HG02970 (cell line): ENCODE measurements around the gene SERPINA5.
"Not testable (repeated sequence)": the region's sequence is repeated elsewhere in the genome, so short reads cannot be mapped to it uniquely, and the experiment has no call there.

Experiments
- ATAC-seq: cut with Tn5 transposase; IDR thresholded peaks from one replicate; pipeline ENCODE4 v1.9.1; 2021; ENCODE audit warnings: mild to moderate bottlenecking, moderate library complexity, moderate number of reproducible peaks; ENCODE audit not compliant: unreplicated experiment, low FRiP score

SERPINA5 gene

GRCh38 chr14:94619297-94619696 is 38.1 kb downstream of the SERPINA5 start:
- ATAC-seq: no peak

GRCh38 chr14:94620597-94620996 is 39.4 kb downstream of the SERPINA5 start:
- no peak for ATAC-seq

GRCh38 chr14:94621358-94622134 is 40.3 kb downstream of the SERPINA5 start:
- ATAC-seq: no peak

DNA sequence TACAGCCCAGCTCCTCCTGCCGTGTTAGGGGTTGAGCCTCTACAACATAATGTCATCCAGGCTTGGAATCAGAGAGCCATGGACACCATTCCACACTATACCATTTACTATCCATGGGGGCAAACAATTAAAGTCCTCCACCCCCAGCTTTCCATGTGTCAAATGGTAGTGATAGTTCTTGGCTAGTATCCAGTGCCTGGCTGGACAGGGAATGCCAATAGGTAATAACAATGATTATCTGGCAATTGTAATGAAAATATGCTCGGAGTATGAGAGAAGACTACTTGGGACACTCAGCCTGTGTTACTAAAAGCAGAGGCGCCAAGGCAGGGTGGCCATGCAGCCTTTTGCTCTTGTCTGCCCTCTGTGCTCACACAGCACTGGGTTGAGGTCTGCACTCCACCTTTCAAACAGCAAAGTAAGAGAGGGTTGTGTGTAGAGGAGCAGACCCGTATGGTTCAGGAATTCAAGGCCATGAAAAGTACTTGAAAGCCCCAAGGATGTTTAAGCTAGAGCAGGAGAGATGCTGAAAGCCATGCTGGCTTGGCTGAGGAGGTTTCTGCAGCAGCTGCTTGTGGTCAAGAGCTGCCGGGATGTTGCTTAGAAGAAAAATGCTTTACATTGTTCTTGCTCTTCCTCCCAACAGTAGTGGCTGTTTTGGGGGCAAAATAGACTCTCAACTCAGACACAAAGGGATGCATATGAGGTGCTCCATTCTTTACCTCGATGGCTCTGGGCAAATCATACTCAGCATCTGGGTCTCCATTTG is 41.6 kb downstream of the SERPINA5 start:
- ATAC-seq: no peak

DNA sequence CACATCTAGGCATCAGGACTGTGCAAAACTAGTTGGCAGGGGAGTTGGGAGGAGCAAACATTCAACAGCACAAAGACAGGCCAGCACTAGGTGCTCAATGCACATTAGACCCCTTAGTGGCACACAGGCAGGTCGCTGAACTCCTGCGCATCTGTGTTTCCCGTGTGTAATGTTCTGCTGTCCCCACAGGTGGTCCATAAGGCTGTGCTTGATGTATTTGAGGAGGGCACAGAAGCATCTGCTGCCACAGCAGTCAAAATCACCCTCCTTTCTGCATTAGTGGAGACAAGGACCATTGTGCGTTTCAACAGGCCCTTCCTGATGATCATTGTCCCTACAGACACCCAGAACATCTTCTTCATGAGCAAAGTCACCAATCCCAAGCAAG is 42.2 kb downstream of the SERPINA5 start:
- ATAC-seq: no peak

DNA sequence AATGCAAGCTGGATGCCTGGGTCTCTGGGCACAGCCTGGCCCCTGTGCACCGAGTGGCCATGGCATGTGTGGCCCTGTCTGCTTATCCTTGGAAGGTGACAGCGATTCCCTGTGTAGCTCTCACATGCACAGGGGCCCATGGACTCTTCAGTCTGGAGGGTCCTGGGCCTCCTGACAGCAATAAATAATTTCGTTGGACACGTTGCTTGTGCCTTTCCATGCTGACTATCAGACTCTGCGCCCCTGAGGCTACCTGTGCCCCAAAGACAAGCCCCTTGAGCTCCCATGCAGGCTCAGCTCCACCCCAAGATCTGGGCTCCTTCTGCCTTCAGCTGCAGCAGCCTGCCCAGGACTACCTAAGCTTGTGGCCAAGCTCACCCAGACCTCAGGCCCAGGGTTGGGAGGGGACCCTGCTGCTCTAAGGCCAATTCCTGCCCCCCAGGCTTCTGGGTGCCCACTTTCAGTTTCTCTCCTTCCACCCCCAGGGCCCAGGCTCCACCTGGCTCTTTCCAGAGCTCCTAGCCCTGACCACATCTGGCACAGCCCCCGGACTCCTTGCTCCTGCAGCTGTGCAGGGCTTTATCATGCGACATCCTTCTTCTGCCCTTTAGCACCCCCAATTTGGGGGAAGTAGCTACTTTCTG is 42.8 kb downstream of the SERPINA5 start:
- no peak for ATAC-seq

GRCh38 chr14:94624537-94625352 is 43.5 kb downstream of the SERPINA5 start:
- no peak for ATAC-seq

GRCh38 chr14:94625353-94625635 is 44.1 kb downstream of the SERPINA5 start:
- ATAC-seq: no peak

DNA sequence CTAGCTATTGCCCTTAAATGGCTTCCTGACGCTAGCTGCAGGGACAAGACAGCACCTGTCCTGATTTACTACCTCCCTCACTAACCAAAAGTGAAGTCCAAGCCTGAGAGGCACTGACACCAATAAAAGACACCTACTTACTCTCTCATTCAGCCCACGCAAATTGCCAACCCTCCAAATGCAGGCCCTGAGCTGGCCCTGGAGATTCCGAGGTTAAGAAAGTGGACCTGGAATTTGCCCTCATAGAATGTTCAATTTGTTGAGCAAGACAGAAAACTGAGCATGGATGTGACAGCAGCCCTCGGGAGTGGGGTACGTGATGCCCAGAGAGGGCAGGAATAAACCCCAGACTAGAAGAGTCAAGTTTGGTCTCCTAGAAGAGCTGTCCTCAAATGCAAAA is 47.4 kb downstream of the SERPINA5 start:
- ATAC-seq: no peak

DNA sequence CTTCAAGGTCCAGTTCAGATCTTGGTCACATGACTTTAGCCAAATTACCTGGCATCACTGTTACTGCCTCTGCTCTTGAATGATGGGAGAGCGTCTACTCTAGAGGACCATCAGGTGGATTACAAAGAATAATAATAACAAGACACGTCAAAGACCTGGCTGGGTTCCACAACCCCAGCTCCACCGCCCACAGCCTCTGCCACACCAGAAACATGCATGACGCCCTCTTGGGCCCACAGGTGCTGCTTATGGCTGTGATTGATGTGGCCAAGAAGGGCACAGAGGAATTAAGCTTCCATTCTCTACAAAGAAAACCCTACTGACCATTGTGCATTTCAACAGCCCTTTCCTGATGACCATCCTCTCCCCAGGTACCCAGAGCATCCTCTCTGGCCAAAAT is 49.2 kb downstream of the SERPINA5 start:
- ATAC-seq: no peak

DNA sequence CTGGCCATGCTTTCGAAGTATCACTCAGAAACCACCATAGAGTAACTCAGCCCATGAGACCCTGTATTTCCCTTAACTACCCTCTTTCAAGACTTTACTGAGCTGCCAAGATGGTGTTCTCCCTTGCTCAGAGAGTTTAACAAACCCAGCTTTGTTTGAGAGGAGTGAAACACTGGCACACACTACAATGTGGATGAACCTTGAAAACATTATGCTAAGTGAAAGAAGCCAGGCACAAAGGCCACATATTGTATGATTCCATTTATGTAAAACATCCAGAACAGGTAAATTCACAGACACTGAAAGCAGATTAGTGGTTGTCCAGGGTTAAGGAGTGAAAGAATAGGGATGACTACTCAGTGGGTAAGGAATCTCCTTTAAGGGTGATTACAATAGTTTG is 49.8 kb downstream of the SERPINA5 start:
- ATAC-seq: no peak

- ATAC-seq: no peak
These were observed 50.5 kb downstream of the SERPINA5 start for GRCh38 chr14:94631536-94632304.

- no peak for ATAC-seq
These were observed 51.0 kb downstream of the SERPINA5 start for GRCh38 chr14:94632305-94632590.

DNA sequence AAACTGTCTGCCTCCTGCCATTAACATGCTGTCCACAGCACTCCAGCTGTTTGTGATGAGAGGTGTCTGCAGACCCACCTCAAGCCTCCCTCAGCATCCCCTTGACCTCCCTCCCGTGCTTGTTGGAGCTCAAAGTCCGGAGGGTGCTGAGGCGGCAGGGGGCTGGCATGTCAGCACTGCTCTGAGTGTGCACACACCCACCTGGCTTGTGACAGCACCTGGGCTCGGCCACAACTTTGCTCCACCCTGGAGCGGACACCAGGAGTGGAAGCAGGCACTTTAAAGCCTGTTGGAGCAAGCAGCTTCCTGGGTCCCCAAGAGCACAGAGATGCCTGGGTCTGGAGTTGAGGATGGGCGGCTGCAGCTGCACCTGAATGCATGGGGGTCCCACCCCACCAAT is 51.9 kb downstream of the SERPINA5 start:
- ATAC-seq: no peak

- no peak for ATAC-seq
These were observed 53.9 kb downstream of the SERPINA5 start for GRCh38 chr14:94635154-94635553.

- no peak for ATAC-seq
These were observed 55.7 kb downstream of the SERPINA5 start for GRCh38 chr14:94636744-94637412.

DNA sequence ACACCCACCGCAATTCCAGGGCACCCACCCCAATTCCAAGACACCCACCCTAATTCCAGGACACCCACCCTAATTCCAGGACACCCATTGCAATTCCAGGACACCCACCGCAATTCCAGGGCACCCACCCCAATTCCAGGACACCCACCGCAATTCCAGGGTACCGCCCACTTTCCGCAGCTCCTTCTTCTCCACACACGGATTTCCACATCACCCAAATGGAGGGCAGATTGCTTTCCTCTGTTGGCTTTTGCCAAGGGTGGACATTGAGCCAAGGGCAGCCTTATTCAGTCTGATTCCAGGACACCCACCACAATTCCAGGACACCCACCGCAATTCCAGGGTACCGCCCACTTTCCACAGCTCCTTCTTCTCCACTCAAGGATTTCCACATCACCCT is 56.6 kb downstream of the SERPINA5 start:
- ATAC-seq: not testable (repeated sequence)

GRCh38 chr14:94638339-94638738 is 57.1 kb downstream of the SERPINA5 start:
- no peak for ATAC-seq

DNA sequence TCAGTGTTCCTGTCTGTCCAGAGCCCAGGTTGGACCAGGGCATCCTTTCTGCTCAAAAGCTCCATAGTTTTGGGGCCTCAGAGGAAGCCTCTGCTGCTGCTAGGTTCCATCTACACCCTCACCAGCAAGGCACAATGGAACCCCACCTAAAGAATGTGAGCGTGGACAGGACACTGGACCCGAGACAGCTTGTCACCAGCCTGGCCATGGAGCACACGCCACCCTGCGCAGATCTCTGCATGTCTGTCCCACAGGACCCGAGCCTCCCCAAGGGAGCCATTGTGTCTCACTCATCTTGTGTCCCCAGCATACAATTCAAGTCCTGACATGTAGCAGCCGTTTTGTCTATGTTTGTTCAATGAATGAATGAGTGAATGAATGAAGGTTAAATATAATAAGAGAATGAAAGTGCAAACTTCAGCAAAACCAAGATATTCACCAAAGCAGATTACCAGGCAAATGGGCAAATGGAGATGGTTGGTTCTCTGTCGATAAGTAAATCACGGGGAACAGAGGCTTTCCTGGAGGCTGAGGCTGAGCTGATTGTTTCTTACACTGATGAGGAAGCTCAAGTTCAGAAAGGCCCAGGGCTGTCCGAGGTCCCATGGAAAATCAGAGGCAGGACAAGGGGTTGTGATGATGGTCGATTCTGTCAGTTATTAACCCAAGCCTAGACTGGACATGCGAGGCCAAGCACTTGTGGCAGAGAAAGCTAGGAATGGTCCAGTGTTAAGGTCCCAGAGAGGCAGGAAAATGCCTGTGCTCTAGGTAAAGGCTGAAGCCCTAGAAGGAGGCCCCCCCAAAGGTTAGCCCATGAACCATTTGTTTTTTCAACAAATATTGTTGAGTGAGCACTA is 58.0 kb downstream of the SERPINA5 start:
- no peak for ATAC-seq
